Measurements from ENCODE around the gene GAS7.

DNA sequence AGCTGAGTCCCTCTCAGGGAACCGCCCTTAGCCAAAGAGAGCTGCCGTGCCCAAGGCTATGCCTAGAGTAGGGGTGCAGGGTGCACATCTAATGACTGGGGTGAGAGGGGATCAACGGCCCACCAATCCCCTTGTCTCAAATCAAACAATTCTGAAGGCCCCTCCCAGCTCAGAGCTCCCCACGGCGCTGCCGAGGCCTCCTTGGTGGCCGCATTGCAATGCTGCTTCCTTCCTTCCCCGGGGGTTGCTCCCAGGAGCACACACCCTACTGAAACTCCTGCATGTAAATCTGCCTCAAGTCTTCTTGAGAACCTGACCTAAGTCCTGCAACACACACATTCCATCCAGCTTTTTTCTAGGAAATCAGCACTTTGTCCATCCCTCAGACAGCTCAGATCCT is 212.8 kb downstream of the GAS7 start:
- TF ChIP-seq, protein P1, sequence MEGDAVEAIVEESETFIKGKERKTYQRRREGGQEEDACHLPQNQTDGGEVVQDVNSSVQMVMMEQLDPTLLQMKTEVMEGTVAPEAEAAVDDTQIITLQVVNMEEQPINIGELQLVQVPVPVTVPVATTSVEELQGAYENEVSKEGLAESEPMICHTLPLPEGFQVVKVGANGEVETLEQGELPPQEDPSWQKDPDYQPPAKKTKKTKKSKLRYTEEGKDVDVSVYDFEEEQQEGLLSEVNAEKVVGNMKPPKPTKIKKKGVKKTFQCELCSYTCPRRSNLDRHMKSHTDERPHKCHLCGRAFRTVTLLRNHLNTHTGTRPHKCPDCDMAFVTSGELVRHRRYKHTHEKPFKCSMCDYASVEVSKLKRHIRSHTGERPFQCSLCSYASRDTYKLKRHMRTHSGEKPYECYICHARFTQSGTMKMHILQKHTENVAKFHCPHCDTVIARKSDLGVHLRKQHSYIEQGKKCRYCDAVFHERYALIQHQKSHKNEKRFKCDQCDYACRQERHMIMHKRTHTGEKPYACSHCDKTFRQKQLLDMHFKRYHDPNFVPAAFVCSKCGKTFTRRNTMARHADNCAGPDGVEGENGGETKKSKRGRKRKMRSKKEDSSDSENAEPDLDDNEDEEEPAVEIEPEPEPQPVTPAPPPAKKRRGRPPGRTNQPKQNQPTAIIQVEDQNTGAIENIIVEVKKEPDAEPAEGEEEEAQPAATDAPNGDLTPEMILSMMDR (IDR thresholded peaks at IDR 0.05), result no peak
- TF ChIP-seq POLR2AphosphoS5 (IDR thresholded peaks at IDR 0.05) (no peak), POLR2A (IDR thresholded peaks at IDR 0.05) (no peak), EP300 (IDR thresholded peaks at IDR 0.05) (no peak)
